ENCODE results near the gene ZMAT5.
A peak's percentile ranks its signal among the peaks of the same experiment; 100 is the strongest.

Gene ZMAT5

DNA sequence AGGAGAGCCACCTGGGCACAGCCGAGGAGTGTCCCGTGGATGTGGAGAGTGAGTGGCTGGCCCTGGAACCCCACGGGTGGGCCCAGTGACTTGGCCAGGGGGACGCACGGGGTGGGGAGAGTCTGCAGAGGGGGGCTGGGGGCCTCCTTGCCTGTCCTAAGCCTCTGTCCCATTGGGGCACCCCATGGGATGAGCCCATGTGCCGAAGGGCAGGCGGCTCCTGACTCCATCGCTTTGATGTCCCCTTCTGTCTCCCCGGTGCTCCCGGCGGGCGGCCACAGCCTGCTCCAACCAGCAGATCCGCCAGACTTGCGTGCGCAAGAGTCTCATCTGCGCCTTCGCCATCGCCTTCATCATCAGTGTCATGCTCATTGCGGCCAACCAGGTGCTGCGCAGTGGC lies 37.6 kb downstream of the ZMAT5 start:
- no peak for DNase-seq (ENCODE audit: low read depth in 2 of 2)

DNA sequence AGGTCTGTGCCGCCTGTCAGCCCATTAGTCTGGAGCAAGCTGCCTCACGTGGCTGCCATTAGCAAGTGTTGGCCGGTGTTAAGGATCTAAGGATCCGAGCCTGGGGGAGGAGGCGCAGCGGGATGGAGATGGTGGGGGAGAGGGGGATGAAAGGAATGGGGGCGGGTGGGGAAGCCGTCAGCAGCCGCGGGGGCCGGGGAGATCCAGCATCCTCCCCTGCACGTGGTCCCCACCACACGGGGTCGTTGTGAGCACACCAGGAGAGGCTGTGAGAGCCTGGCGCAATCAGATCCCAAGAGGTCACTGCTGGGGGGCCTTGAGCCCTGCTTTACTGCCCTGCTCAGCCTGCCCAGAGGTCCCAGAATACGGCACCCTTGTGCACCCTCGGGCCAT lies 39.7 kb downstream of the ZMAT5 start:
- DNase-seq (ENCODE audit: low read depth in 2 of 2) = no peak

DNA sequence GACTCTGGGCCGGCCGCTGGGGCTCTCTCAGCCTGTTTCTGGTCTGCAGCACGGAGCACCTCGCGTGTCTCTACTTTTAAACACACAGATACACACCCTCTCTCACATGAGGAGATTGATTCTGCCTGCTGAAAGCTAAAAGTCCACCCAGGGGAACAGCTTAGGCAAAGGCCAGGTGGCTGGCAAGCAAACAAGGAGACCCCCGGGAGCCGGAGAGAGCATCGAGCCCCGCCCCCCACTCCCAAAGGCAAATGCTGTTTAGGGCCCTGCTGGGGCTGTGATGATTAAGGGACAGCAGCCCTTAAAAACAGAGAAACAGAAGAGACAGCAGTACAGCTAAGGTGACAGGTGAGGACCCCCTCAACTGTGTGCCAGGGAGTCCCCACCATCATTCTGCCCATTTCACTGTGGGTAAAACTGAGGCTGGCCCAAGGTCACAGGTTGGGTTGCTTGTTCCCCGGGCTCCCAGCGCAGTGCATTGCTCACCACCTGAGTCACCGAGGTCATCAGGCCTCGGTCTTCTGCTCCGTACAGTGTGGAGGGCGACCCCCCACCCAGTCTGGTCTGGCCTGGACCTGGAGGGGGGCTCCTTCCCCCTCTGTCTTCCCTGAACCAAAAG lies 40.2 kb downstream of the ZMAT5 start:
- no peak for DNase-seq (ENCODE audit: low read depth in 2 of 2)

DNA sequence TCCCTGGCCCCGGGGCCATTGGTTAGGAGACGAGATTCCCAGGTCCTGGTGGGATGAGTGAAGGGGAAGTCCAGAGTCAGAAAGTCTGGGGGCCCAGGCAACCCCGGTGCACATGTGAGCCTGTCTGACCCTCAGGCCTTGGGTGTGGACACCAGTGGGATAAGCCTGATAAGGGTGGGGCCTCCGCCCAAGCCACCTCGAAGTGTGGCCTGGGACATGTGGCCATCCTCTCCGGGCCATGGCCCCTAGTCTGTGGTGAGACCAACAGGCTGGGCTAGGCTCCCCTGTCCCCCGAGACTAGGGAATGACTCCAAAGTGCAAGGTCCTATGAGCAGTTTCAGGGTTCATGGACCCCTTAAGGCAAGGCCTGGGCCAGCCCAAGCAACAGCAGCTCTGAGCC lies 40.7 kb downstream of the ZMAT5 start:
- no peak for DNase-seq (ENCODE audit: low read depth in 2 of 2)

DNA sequence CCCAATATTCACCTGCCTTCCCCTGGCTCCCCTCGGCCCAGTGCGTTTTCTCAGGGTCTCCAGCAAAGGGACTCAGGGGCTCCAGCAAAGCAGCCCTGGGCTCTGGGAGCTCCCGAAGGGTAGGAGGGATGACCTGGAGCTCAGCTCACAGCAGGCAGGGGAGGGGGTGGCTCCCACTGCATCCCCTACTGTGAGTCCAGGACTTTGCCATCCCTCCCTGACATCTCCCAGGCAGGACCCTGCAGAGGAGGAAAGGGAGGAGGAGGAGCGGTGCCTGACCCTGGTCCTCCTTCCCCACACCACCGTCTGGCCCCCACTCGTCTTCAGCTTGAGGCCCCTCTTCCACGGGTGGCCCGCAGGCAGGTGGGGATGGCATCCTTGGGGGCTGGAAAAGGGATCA lies 42.0 kb downstream of the ZMAT5 start:
- no peak for DNase-seq (ENCODE audit: low read depth in 2 of 2)

DNA sequence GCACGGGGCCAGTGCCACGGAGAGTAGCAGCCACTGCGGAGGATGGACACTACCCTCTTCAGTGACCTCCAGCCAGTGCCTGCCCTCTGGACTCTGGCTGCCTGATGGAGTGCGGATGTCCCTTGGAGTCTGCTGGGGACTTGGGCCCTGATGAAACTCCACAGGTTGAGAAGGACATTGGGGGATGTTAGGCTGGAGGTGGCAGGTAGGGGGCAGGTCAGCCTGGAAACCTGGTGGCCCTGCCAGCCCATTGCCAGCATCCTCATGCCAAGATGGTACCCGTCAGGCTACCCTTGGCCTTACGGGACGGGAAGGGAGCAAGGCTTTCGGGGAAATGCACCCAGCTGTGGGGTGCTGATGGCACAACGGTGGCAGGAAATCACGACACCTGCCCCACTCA lies 43.0 kb downstream of the ZMAT5 start:
- no peak for DNase-seq (ENCODE audit: low read depth in 2 of 2)

DNA sequence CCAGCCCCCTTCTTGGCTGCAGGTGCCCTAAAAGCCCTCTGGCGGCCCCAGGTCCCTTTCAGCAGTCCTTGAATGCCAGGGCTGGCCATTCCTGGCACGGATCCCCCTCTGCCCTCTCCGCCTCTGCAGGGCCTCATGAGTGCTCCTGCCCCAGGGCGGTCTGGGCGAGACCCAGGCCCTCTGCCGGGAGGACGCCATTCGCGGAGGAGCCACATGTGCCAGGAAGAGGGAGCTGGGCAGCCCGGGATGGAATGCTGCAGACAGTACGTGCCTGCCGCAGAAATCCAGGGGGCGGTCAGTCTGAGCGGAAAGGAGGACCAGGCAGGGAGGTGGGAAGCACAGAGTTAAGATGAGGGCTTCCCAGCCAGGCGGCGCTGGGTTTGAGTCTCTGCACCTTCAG lies 44.2 kb downstream of the ZMAT5 start:
- no peak for DNase-seq (ENCODE audit: low read depth in 2 of 2)

DNA sequence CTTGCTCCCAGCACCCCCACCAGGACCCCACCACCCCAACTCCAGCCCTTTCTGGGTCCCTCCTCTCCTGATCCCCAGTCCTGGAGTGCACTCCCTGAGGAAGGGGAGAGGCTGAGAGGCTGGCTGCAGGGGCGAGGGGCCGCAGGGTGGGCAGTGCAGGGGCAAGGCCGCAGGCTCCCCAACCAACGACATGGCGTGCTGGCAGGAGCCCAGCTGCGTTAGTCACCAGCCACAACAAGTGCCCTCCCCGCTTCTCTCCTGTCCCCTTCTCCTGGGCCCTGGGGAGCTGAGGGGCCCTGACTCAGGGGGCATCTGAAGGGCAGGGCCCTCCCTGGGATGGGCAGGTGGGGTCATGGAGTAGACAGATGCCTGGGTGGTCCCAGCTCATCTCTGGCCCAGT lies 44.7 kb downstream of the ZMAT5 start:
- no peak for DNase-seq (ENCODE audit: low read depth in 2 of 2)

DNA sequence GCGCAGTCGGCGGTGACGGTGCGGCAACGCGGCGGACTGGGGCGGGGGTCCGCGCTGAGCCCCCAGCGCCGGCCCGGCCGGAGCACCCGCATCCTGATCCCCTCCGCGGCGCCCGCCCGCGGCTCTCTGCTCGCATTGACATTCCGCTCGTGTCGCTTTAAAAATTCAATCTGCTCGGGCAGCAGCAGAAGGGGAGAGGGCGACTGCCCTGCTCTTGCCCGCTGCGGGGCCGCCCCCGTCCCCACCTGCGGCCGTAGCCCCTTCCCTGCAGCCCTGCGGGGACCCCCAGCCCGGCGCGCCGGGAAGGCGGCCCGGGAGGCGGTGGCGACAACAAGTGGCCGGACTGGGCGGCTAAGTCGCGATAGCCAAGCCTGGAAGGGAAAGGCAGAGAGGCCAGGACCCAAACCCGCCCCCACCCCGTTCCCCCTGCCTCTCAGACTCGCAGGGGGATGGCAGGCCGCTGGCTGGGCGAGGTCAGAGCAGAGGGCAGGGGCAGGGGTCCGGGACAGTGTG lies 45.9 kb downstream of the ZMAT5 start:
- no peak for DNase-seq (ENCODE audit: low read depth in 2 of 2)

DNA sequence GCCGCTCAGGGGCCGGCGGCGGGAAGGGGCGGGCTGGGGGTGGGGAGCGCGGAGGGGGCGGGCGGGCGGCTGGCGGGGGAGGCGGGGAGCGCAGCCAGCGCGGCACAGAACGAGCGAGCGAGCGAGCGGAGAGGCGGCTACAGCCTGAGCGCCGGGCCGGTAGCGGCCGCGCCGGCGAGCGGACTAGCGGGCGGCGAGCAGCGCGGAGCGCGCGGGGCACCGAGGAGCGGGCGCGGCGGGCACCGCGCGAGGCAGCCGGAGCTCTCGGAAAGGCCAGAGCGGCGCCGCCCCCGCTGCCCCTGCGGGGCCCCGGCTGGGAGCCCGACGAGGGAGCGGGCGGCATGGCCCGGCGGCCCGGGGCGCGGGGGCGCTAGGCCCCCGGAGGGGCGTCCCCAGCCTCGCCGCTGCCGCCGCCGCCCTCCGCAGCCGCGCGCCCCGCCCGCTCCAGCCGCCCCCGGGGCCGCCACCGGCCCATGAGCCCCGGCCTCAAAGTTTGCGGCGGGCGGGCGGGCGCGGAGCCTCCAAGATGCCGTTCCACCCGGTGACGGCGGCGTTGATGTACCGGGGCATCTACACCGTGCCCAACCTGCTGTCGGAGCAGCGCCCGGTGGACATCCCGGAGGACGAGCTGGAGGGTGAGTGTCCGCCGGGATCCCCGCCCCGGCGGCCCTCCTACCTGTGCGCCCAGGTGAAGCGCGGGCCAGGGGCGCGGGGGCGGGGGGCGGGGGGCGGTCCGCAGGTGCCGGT lies 46.7 kb downstream of the ZMAT5 start, which contains the start of gene CABP7:
CABP7 (plus strand) TSS at position 105 of the 747 bp plus-strand sequence; CDS start at position 527, 422 bp downstream.
- DNase-seq (ENCODE audit: low read depth in 2 of 2) = no peak

DNA sequence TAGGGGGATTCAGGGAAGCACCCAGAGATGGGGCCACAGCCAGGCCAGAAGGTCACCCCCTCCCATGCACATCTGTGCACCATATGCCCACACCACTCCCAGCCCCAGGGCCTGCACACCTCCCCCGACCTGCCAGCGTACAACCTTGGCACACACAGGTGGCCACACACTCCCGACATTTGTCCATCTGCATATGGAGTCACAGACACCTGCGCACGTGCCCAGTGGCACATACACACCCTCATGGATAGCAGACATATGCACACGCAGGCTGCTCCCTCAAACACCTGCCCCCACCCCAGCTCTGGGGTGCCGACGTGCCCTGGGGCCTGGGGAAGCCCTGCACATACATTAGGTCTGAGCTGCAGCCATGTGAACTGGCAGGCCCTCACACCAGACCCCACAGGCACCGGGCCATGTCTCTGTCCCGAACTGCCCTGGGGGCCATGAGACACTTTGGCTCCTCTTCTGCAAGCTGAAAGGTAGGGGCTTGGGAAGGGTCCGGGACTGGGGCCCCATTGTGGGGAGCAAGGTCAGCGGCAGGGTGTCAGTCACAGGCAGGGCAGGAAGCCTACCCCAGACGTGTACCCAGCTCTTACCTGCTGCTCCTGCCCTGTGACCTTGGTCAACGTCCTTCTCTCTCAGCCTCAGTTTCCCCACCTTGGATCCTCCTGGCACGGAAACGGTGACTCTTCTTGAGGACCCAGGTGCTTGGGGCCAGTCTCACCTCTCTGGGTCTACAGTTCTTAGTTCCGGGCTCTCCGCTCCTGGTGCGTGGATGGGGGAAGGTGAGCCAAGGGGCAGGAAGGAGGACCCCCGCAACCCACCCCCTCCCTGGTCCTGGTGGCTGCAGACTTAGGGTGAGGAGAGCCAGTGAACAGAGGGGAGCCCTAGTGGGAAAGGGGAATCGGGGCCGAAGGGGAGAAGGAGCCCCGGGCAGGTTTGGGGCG lies 47.6 kb downstream of the ZMAT5 start:
- no peak for DNase-seq (ENCODE audit: low read depth in 2 of 2)

DNA sequence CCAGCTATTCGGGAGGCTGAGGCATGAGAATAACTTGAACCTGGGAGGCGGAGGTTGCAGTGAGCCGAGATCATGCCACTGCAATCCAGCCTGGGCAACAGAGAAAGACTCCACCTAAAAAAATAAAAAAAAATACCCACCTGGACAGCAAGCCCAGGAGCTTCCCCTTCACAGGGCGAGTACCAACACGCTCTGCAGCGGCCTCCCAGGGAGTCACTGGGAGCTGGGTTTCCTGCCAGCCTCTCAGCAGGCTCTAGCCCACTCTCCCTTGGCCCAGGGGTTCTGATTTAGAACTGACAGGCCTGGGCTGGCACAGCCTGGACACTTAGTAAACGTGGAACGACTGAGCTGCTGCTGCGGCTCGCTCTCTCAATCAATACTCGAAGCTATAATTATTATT lies 49.0 kb downstream of the ZMAT5 start:
- DNase-seq (ENCODE audit: low read depth in 2 of 2) = no peak

DNA sequence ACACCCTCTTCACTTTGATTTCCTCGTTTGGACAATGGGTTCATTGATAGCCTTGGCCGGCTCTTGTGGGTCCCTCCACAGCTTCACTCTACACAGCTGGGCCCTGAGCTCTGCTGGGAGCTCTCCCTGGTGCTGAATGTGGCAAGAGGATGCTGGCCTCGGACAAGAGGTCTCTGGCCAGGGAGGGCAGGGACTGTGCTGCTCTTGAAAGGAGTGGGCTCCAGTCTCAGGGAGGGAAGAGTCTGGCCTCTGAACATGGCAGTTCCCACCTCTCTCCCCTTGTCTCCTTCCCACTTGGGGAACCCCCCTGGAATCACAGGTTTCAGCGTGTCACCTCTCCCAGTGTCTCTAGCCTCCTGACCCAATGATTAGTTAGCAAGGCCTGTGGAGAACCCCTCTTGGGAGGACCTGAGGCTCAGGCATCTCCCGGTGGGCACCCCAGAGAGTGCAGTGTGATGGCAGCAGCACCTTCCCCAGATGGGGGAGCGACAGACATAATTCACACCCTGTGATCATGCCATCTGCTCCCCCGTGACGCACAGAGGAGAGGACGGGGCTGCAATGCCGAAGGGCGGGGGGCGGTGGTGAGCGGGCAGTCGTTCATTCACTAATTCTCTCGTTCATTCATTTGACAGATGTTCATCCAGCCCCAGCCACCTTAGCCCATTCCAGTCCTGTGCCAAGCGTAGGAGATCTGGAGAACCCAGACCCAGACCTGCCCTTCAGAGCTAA lies 49.8 kb downstream of the ZMAT5 start:
- DNase-seq (ENCODE audit: low read depth in 2 of 2) = peak in 1 of 2 donors; percentile 9

DNA sequence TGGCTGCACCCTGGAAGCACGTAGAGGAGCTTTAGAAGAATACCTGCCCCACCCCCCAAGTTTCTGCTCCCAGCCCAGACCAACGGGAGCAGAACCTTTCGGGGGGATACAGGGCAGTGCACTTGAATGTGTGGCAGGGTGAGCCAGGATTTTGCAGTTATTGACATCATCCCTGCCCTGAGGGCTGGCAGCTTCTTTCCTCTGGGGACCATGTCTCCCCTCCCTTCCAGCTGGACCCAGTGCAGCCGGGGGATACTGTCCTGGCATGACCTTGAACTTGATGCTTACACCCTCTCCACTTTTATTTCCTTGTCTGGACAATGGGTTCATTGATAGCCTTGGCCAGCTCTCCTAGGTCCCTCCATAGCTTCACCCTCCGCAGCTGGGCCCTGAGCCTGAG lies 51.1 kb downstream of the ZMAT5 start:
- DNase-seq (ENCODE audit: low read depth in 2 of 2) = no peak

DNA sequence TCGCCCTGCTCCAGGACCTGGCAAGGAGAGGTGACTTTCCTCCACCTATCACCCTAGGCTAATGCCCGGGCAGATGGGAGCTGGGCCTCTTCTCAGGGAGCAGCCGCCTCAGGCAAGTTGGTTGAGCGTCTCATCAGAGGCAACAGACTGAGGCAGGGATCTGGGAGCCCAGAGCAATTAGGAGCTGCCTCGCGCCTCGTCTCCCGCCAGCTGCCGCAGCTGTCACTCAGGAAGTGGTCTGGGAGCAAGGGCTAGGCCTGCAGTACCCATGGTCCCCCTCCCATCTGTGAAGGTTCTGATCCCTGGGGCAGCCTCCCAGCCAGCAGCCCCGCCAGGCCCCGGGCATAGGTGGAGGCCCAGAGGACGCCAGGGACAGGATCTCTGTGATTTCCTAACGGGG lies 51.6 kb downstream of the ZMAT5 start:
- DNase-seq (ENCODE audit: low read depth in 2 of 2) = no peak

DNA sequence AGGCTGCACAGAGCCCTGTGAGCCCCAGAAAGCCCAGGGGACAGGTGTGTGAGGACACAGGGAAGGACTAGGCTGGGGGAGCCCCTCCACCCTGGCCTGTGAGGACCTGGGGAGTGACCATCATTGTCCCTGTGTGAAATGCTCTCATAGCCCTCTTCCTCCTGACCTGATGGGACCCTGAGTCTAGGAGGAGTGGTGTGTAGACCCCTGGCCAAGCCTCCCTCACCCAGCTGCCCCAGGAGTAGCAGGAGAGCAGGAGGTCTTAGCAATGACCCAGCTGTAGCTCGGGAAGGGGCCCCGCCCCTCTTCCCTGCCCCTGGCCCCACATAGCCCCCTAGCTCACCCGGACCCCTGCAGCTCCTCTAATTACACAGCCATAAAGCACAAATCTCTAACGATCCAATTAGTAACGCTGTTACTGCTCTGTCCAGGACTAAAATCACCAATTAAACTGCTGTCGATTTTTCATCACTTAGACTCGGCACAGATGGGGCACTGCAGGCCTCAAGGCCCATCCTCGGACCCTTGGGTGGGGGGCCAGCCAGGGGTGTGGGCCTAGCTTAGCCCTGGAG lies 53.6 kb downstream of the ZMAT5 start:
- no peak for DNase-seq (ENCODE audit: low read depth in 2 of 2)

DNA sequence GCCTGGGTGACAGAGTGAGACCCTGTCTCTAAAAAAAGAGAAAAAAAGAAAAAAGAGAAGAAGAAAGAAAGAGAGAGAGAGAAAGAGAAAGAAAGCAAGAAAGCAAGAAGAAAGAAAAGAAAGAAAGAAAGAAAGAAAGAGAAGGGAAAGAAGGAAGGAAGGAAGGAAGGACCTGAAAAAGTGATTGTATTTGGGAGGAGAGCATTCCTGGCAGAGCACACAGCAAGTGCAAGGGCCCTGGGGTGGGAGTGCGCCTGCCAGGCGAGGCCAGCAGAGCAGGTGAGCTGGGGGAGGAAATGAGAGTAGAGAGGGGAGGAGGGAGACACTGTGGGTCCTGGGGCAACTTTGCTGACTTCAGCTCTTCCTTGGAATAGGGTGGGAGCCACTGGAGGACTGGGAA lies 54.7 kb downstream of the ZMAT5 start:
- no peak for DNase-seq (ENCODE audit: low read depth in 2 of 2)

DNA sequence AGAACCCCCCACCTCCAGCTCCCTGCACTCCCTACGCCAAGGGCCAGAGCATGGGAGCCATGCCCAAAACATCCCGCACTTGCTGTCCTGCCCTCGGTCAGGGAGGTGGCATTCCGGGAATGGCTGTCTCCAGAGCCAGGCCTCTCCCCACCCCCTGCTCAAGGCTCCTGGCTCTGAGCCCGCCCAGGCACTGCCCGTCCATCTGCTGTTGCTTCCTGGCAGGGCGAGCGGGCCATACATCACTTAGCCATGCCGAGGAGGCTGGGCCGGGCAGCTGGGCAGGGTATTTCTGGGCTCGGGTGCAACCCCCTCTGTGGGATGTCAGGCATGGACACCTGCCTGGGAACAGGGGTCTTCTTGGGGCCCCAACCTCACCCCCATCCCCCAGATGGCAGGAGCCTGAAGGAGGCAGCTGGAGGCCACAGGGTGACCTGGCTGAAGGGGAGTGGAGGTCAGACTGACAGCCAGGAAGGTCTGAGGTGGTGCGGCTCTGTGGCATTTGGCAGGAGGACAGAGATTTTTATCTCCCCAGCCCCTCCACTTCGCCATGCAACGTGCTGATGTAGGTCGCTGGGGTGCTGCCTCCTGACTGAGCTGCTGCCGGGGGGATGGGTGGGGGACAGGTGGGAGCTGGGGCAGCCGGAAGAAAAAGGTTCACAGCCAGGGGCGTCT lies 55.7 kb downstream of the ZMAT5 start:
- DNase-seq (ENCODE audit: low read depth in 2 of 2) = no peak

DNA sequence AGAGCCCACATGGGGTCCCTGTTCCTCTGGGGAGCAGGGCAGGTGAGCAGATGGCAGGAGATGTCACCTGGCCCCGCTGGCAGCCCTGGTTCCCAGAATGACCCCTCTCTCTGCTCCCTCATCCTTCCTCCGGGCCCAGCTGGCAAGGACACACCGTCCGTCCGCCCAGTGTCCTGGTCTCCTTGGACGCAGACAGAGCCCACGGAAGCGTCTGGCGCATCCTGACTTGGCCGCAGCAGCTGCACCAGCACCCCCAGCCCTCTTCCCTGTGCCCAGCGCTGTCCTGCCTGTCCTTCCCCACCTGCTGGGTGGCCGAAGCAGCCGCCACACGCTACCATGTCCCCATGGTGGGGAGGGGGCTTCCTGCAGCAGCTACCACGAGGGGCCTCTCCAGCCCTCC lies 56.6 kb downstream of the ZMAT5 start:
- DNase-seq (ENCODE audit: low read depth in 2 of 2) = no peak

DNA sequence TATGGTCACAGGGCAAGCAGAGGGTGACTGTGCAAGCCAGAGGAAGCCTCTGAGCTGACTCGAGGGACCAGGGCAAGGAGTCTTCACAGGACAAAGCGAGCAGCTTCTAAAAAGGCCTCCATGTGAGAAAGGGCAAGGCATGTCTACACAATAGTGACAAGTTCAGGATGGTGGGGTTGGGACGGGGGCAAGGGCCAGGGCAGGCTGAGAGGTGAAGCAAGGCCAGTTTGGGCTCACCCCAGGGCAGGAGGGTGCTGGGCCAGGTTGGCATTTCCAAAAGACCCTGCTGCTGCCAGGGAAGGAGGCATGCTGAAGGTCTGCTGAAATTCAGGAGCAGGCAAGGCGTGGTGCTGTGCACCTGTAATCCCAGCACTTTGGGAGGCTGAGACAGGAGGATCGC lies 59.3 kb downstream of the ZMAT5 start:
- no peak for DNase-seq (ENCODE audit: low read depth in 2 of 2)

DNA sequence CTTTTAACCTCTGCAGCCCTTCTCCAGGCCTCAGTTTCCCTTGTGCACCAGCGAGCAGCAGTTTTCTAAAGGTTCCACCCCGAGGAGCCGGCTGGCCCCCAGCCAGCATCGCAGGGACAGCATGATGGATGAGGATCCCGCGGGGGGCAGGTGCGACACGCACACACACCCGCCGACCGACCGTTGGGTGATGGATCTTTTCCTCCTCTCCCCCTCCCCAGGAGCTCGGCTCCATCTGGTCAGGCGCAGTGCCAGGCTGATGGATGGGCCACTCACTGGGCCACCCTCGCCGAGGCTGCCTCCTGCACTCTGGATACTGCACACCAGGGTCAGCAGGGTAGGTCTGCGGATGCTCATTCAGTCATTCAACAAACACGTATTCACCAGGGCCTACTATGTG lies 59.8 kb downstream of the ZMAT5 start:
- DNase-seq (ENCODE audit: low read depth in 2 of 2) = no peak
